ENCODE measurements around the gene BSG.
"Not testable (repeated sequence)": the region's sequence is repeated elsewhere in the genome, so short reads cannot be mapped to it uniquely, and the experiment has no call there.

GRCh38 chr19:585146-585545 lies 12.8 kb downstream of the BSG start:
- TF ChIP-seq CTCF (IDR thresholded peaks at IDR 0.05); POLR2A (IDR thresholded peaks at IDR 0.05; ENCODE audit: low read depth): not testable (repeated sequence)

Measured in esophagus muscularis mucosa (tissue), 3 donors.